Sigmoid colon (tissue), 7 donors: ENCODE results near the gene TRIM47. TPM values are rescaled to one million over a fixed set of nuclear protein-coding genes. Genes with fewer than 3 reads are reported as not detected.
A peak's percentile ranks its signal among the peaks of the same experiment; 100 is the strongest.

Experiments used
- DNase-seq: peaks from one replicate; pipeline ENCODE4 v3.0.0-alpha.2; 2019
- H3K27ac ChIP-seq, 4 donors: fragments of 200-600 bp; sonication (generic); one replicate each; pipeline ENCODE4 v1.5.1; 2016 to 2019; ENCODE audit warnings: mild to moderate bottlenecking in 1 of 4
- H3K27me3 ChIP-seq, 3 donors: fragments of 200-600 bp; sonication (generic); one replicate each; pipeline ENCODE4 v1.5.1; 2019; ENCODE audit warnings: mild to moderate bottlenecking in 1 of 3
- H3K36me3 ChIP-seq, 4 donors: fragments of 200-600 bp; sonication (generic); one replicate each; pipeline ENCODE4 v1.5.1; 2016 to 2019
- H3K4me1 ChIP-seq, 4 donors: fragments of 200-600 bp; sonication (generic); one replicate each; pipeline ENCODE4 v1.5.1; 2017 to 2019
- H3K4me3 ChIP-seq, 4 donors: fragments of 200-600 bp; sonication (generic); one replicate each; pipeline ENCODE4 v1.5.1; 2017 to 2019; ENCODE audit warnings: mild to moderate bottlenecking in 2 of 4, moderate library complexity in 1 of 4
- H3K9me3 ChIP-seq, 4 donors: fragments of 200-600 bp in 3 of 4; sonication (generic) in 3 of 4; one replicate each; pipeline versions ENCODE4 v1.5.1 to v1.6.1; 2013 to 2019
- EP300 ChIP-seq, 4 donors: sonication (generic); formaldehyde crosslinking; IDR thresholded peaks; one replicate each; pipeline ENCODE4 v1.6.1; 2017; ENCODE audit warnings: antibody characterized with exemption in 4 of 4
- POLR2A ChIP-seq, 2 donors: fragments of 450-650 bp; IDR thresholded peaks; one replicate each; pipeline ENCODE4 v1.6.1; 2016; ENCODE audit warnings: antibody characterized with exemption in 2 of 2, mild to moderate bottlenecking in 2 of 2, moderate library complexity in 2 of 2
- POLR2AphosphoS5 ChIP-seq, 4 donors: sonication (generic); formaldehyde crosslinking; IDR thresholded peaks; one replicate each; pipeline ENCODE4 v1.6.1; 2017; ENCODE audit warnings: antibody characterized with exemption in 4 of 4
- WGBS, 2 donors: extraction: QIAGEN DNeasy Blood & Tissue Kit; methylation state at CpG; one replicate each; pipeline ENCODE4 v1.1.7; 2013; 5-methylcytosine and 5-hydroxymethylcytosine counted together
- intact Hi-C: fragments of 100-400 bp; cut with DNase I; formaldehyde crosslinking; loops from one replicate; pipeline ENCODE4 v1.15.1; 2023
- polyA plus RNA-seq, 3 donors: library from polyadenylated mRNA; stranded (reverse); fragments of 200-250 nt; gene quantifications; one replicate each; pipeline ENCODE4 v1.2.3, GENCODE V29; 2013
- total RNA-seq, 4 donors: library from RNA; depleted of rRNA; stranded (reverse); fragments of >200 nt; gene quantifications; one replicate each; pipeline ENCODE4 v1.1.0, GENCODE V29; 2016
- TF ChIP-seq, protein P1 (sequence below), 4 experiments: fragments of 450-650 bp in 3 of 4; fragments of 200-600 bp in 1 of 4; IDR thresholded peaks; one replicate each; pipeline ENCODE4 v1.5.1; 2016 to 2019; ENCODE audit warnings: antibody characterized with exemption in 4 of 4, mild to moderate bottlenecking in 3 of 4, moderate library complexity in 2 of 4
- donor health status: healthy with polysubstance abuse.
- donor health status: Bipolar disorder and iron deficiency.
- donor health status: healthy.

The TRIM47 gene
- total and polyA plus RNA-seq, 7 donors, result 27.8 to 41.0 (median 39.0) TPM

DNA sequence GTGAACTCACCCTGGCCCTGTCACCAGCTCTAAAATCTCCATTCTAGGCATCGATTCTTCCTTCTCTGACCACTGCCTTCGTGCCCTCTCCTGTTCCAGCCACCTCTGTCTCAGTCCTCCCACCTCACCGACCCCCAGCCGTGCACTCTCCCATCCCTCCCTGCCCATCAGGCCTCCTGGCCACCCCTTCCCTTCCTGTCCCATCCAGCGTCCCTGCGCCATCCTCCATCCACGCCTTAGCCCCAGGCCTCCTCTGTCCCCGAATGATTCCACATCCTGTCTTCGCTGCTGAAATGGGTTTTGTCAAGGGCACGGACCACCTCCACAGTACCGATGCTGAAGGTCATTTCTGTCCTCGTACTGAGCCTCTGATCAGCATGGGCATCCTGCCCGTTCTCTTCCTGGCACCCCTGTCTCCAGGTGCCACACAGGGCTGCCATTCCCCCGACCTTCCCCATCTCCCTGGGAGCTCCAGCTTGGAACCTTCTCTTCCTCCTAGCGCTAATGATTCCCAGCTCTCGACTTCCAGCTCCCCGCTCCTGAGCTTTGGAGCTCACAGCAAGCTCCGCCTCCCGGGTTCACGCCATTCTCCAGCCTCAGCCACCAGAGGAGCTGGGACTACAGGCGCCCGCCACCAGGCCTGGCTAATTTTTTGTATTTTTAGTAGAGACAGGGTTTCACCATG, 15.8 kb upstream of the TRIM47 start:
- no peaks in the 10 kb centered on the region for H3K27me3 ChIP-seq
- no peak overlapping the region for H3K4me3 ChIP-seq
- intact Hi-C loops, result no loop called here
- 87% methylated on average over 22 of the region's 22 CpGs for WGBS, 2 donors
- TF ChIP-seq, protein P1, sequence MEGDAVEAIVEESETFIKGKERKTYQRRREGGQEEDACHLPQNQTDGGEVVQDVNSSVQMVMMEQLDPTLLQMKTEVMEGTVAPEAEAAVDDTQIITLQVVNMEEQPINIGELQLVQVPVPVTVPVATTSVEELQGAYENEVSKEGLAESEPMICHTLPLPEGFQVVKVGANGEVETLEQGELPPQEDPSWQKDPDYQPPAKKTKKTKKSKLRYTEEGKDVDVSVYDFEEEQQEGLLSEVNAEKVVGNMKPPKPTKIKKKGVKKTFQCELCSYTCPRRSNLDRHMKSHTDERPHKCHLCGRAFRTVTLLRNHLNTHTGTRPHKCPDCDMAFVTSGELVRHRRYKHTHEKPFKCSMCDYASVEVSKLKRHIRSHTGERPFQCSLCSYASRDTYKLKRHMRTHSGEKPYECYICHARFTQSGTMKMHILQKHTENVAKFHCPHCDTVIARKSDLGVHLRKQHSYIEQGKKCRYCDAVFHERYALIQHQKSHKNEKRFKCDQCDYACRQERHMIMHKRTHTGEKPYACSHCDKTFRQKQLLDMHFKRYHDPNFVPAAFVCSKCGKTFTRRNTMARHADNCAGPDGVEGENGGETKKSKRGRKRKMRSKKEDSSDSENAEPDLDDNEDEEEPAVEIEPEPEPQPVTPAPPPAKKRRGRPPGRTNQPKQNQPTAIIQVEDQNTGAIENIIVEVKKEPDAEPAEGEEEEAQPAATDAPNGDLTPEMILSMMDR (IDR thresholded peaks at IDR 0.05), result no peak
- TF ChIP-seq POLR2AphosphoS5 (IDR thresholded peaks at IDR 0.05) (no peak), POLR2A (IDR thresholded peaks at IDR 0.05) (no peak)
- peak overlapping the region; percentile 95 to 98 (median 96) for H3K27ac ChIP-seq
- peak; percentile 79 for DNase-seq
- peaks cover 0 to 39% (median 34%) of the 10 kb centered on the region in 4 donors for H3K4me1 ChIP-seq
- no peaks in the 10 kb centered on the region for H3K9me3 ChIP-seq
- H3K36me3 ChIP-seq, result peaks cover 13 to 47% (median 30%) of the 10 kb centered on the region in 4 donors

DNA sequence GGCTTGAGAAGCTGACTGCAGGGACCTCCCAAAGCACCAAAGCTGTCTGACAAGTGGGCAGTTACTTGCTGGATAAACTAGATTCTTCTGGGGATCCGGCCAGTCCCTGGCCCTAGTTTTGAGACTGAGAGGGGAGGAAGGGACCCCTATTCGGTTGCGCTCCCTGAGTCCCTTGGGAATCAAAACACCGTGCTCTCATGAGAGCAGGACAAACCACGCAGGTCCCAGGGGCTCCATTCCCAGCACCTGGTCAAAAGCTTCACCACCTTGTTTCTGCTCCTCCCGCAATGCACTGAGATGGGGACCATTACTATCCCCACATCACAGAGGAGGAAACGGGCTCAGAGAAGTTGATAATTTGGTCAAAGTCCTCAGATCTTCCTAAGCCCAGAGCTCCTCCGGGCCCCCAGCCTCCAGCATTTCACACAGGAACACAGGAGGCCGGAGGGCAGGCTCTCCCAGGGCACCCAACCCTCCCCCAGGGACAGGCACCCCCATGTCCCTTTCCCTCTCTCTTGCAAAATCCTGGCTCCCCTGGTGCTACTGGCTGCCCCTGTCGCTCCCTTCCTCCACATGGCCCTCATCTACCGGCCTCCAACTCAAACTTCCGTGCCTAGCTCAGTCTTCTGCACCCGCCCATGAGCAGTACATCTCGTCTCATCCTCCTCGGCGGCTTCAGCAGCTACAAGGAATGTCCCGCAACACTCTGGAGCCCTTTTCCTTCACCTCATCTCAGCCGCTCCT, 15.1 kb upstream of the TRIM47 start:
- H3K9me3 ChIP-seq, result no peaks in the 10 kb centered on the region
- intact Hi-C loops, result no loop called here
- no peak overlapping the region for H3K4me3 ChIP-seq
- TF ChIP-seq POLR2A (IDR thresholded peaks at IDR 0.05), result no peak
- no peak for TF ChIP-seq POLR2AphosphoS5 (IDR thresholded peaks at IDR 0.05)
- TF ChIP-seq EP300 (IDR thresholded peaks at IDR 0.05), result no peak
- TF ChIP-seq, protein P1 (IDR thresholded peaks at IDR 0.05), result no peak
- no peaks in the 10 kb centered on the region for H3K27me3 ChIP-seq
- H3K27ac ChIP-seq, result peak overlapping the region in 1 of 4 donors; percentile 95
- H3K36me3 ChIP-seq, result peaks cover 6 to 45% (median 23%) of the 10 kb centered on the region in 4 donors
- peak; percentile 60 for DNase-seq
- WGBS, 2 donors, result 91 to 93% methylated on average over 18 of the region's 18 CpGs
- peaks cover 0 to 39% (median 34%) of the 10 kb centered on the region in 4 donors for H3K4me1 ChIP-seq

DNA sequence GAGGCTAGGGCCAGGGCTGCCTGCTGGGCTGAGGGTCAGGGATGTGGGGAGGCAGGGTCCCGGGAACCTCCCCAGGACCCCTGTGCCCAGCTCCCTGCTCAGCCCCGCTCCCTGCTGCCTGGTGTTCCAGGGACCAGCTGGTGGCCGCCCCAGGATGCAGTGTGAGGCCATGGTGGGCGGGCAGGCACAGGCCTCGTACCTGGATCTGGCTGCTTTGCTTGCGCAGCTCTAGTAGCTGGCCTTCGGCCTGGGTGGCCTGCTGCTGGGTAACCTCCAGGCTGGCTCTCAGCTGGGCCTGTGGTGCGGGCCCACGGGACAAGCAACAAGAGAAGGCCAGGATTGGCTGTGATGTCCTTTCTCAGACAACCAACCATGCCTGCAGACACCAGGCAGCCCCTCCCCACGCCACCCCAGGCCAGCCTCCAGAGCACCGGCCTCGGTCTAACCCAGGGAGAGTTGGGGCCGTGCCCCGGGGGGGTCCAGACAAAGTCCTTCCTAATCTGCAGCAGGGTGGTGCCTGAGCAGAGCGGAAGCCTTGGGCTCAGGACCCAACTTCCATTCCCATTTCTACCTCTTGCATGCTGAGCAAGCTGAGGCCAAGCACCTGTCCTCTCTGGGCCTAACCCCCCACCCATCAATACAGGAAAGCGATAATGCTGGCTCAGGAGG, 14.3 kb upstream of the TRIM47 start:
- whole genome bisulfite sequencing, 2 donors, result 89 to 94% methylated on average over 16 of the region's 16 CpGs

More for the DNA sequence above, 14.3 kb upstream of the TRIM47 start:
- intact Hi-C loops, result no loop called here
- peak; percentile 69 for DNase-seq
- TF ChIP-seq EP300 (IDR thresholded peaks at IDR 0.05), result no peak
- no peak for TF ChIP-seq POLR2A (IDR thresholded peaks at IDR 0.05)
- no peak for TF ChIP-seq POLR2AphosphoS5 (IDR thresholded peaks at IDR 0.05)
- TF ChIP-seq, protein P1 (IDR thresholded peaks at IDR 0.05), result no peak
- H3K4me3 ChIP-seq, result no peak overlapping the region
- peaks cover 0 to 38% (median 33%) of the 10 kb centered on the region in 4 donors for H3K4me1 ChIP-seq
- no peak overlapping the region for H3K27ac ChIP-seq
- H3K27me3 ChIP-seq, result no peaks in the 10 kb centered on the region
- no peaks in the 10 kb centered on the region for H3K9me3 ChIP-seq
- H3K36me3 ChIP-seq, result peaks cover 6 to 49% (median 21%) of the 10 kb centered on the region in 4 donors
